Upper lobe of left lung (tissue), 6 donors: Measurements from ENCODE around the gene KDM1A. TPM values are rescaled to one million over a fixed set of nuclear protein-coding genes. Genes with fewer than 3 reads are reported as not detected.

Experiments
- ATAC-seq, 2 donors: fragments of 200-7000 bp; cut with Tn5 transposase; one replicate each; pipeline ENCODE4 v1.9.1; 2022; ENCODE audit warnings: mild to moderate bottlenecking in 2 of 2, moderate library complexity in 2 of 2; ENCODE audit not compliant: low FRiP score in 2 of 2
- DNase-seq, 2 donors: peaks; one replicate each; pipeline ENCODE4 v3.0.0-alpha.2; 2019 to 2020
- H3K27ac ChIP-seq, 4 donors: fragments of 200-600 bp; sonication (generic); one replicate each; pipeline ENCODE4 v1.5.1; 2016 to 2019
- H3K27me3 ChIP-seq, 4 donors: fragments of 200-600 bp; sonication (generic); one replicate each; pipeline ENCODE4 v1.5.1; 2017 to 2019
- H3K36me3 ChIP-seq, 4 donors: fragments of 200-600 bp; sonication (generic); one replicate each; pipeline ENCODE4 v1.5.1; 2016 to 2019
- H3K4me1 ChIP-seq, 4 donors: fragments of 200-600 bp; sonication (generic); one replicate each; pipeline ENCODE4 v1.5.1; 2018 to 2019
- H3K4me3 ChIP-seq, 4 donors: fragments of 200-600 bp; sonication (generic); one replicate each; pipeline ENCODE4 v1.5.1; 2017 to 2019; ENCODE audit warnings: mild to moderate bottlenecking in 2 of 4, moderate library complexity in 1 of 4
- H3K9me3 ChIP-seq, 4 donors: fragments of 200-600 bp; sonication (generic); one replicate each; pipeline ENCODE4 v1.5.1; 2018 to 2019
- EP300 ChIP-seq, 4 donors: sonication (generic); formaldehyde crosslinking; IDR thresholded peaks; one replicate each; pipeline ENCODE4 v1.5.1; 2017; ENCODE audit warnings: antibody characterized with exemption in 4 of 4, control low read depth in 2 of 4
- POLR2A ChIP-seq, 4 donors: fragments of 450-650 bp; IDR thresholded peaks; one replicate each; pipeline ENCODE4 v1.5.1; 2016 to 2017; ENCODE audit warnings: antibody characterized with exemption in 4 of 4, mild to moderate bottlenecking in 2 of 4
- POLR2AphosphoS5 ChIP-seq, 2 donors: sonication (generic); formaldehyde crosslinking; IDR thresholded peaks; one replicate each; pipeline ENCODE4 v1.5.1; 2017; ENCODE audit warnings: antibody characterized with exemption in 2 of 2
- WGBS, 2 donors: methylation state at CpG; one replicate each; pipeline ENCODE4 v1.1.5; 2017 to 2018; 5-methylcytosine and 5-hydroxymethylcytosine counted together
- total RNA-seq, 6 donors: library from RNA; depleted of rRNA in 4 of 6; stranded (reverse); fragments of >200 nt in 4 of 6; gene quantifications; one replicate each; pipeline versions ENCODE4 v1.1.0 to v1.2.1, GENCODE V29; 2016 to 2021
- TF ChIP-seq, protein P1 (sequence below), 6 experiments: fragments of 450-650 bp in 4 of 6; fragments of 200-600 bp in 2 of 6; sonication (generic) in 2 of 6; IDR thresholded peaks; one replicate each; pipeline ENCODE4 v1.5.1; 2016 to 2019; ENCODE audit warnings: antibody characterized with exemption in 6 of 6
- donor health status: DM: no; HTN: no; CAD: no; lungs with moderate emphysema.
- donor health status: DM: no; HTN: yes; CAD: no; lungs with severe emphysema.

Gene KDM1A
- total RNA-seq, 6 donors from 2014 or later, result 29.0 to 56.7 (median 42.6) TPM

DNA sequence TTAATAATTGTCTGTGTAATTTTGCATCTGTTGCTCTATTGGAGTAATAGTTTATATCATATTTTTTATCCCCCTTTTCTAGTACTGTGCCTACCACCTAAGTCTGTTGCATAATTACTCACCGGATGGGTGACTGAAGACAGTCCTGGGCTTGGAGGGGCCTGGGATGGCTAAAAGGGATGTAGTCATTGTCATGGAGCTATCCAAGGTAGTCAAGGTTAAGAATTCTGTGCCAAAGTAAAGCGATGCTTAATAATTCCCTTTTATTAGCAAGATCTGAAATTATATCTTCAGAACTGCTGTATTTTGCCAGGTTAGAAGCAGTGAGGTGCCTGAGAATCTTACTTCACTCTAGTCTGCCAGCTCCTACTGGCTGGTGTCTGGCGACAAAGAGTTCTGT, 61.6 kb downstream of the KDM1A start:
- H3K4me3 ChIP-seq, result no peak overlapping the region
- H3K27ac ChIP-seq, result no peak overlapping the region
- H3K36me3 ChIP-seq, result peaks cover 32 to 92% (median 65%) of the 10 kb centered on the region in 4 donors
- WGBS, 2 donors, result 95 to 100% methylated on average over 3 of the region's 3 CpGs
- H3K4me1 ChIP-seq, result peaks cover 0 to 13% (median 7%) of the 10 kb centered on the region in 4 donors
- no peaks in the 10 kb centered on the region for H3K9me3 ChIP-seq
- DNase-seq (no peak), ATAC-seq (no peak)
- H3K27me3 ChIP-seq, result no peaks in the 10 kb centered on the region
- TF ChIP-seq POLR2A (IDR thresholded peaks at IDR 0.05), result no peak
- no peak for TF ChIP-seq POLR2AphosphoS5 (IDR thresholded peaks at IDR 0.05)
- TF ChIP-seq, protein P1, sequence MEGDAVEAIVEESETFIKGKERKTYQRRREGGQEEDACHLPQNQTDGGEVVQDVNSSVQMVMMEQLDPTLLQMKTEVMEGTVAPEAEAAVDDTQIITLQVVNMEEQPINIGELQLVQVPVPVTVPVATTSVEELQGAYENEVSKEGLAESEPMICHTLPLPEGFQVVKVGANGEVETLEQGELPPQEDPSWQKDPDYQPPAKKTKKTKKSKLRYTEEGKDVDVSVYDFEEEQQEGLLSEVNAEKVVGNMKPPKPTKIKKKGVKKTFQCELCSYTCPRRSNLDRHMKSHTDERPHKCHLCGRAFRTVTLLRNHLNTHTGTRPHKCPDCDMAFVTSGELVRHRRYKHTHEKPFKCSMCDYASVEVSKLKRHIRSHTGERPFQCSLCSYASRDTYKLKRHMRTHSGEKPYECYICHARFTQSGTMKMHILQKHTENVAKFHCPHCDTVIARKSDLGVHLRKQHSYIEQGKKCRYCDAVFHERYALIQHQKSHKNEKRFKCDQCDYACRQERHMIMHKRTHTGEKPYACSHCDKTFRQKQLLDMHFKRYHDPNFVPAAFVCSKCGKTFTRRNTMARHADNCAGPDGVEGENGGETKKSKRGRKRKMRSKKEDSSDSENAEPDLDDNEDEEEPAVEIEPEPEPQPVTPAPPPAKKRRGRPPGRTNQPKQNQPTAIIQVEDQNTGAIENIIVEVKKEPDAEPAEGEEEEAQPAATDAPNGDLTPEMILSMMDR (IDR thresholded peaks at IDR 0.05), result no peak
- no peak for TF ChIP-seq EP300 (IDR thresholded peaks at IDR 0.05)

DNA sequence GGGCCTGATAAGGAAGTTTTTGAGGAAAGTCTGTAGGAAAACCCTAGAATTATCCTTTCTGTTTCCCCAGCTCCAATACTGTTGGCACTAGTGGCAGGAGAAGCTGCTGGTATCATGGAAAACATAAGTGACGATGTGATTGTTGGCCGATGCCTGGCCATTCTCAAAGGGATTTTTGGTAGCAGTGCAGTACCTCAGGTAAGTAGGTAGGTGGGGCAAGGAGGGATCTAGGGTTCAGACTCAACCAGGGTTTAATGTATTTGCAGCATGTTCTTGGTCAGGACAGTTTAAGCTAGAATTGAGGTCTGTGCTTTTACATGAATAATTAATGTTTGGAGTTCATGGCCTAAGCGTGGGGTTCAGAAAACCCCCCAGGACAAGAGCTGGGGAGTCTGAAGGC, 62.1 kb downstream of the KDM1A start:
- H3K36me3 ChIP-seq, result peaks cover 32 to 97% (median 69%) of the 10 kb centered on the region in 4 donors
- no peak for TF ChIP-seq POLR2AphosphoS5 (IDR thresholded peaks at IDR 0.05)
- TF ChIP-seq, protein P1 (IDR thresholded peaks at IDR 0.05), result peak in 1 of 6 experiments; percentile 7
- H3K4me3 ChIP-seq, result no peak overlapping the region
- no peak for DNase-seq
- ATAC-seq, result no peak
- no peak overlapping the region for H3K27ac ChIP-seq
- H3K9me3 ChIP-seq, result no peaks in the 10 kb centered on the region
- no peaks in the 10 kb centered on the region for H3K27me3 ChIP-seq
- WGBS, 2 donors, result 89 to 95% methylated on average over 3 of the region's 3 CpGs
- peaks cover 0 to 13% (median 7%) of the 10 kb centered on the region in 4 donors for H3K4me1 ChIP-seq

DNA sequence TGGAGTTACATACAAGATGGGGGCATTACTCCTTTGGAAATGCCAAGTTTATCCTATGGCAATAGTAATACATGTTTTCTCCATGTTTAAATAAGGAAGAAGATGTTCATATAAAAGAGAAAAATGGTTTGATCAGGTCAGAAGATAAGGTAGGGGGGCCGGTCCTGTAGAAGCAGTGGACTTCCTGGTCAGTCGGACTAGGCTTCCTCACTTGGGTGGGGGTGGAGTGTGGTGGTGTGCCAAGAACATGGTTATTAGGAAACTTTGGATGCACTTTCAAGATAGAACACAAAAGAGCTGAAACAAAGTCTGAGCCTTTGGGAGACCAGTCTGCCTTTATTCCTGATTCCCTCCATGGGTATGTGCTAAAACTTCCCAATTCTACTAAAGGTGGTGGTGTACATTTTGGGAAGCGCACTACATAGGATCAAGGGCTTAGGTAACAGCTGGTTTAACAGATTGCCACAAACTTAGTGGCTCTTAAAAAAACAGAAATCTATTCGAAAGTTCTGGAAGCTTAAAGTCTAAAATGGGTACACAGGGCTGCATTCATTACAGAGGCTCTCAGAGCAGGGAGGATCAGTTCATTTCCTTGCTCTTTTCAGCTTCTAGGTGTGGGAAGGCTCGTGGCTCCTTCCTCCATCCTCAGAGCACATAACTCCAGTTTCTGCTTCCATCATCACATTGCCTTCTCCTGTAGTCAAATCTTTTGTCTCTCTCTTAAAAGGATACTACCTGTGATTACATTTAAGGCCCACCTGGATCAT, 64.6 kb downstream of the KDM1A start:
- ATAC-seq (peak in 1 of 2 donors; percentile 59), DNase-seq (no peak)
- Histone ChIP-seq H3K36me3 (peaks cover 25 to 98% (median 72%) of the 10 kb centered on the region in 4 donors), H3K4me1 (peaks cover 0 to 13% (median 7%) of the 10 kb centered on the region in 4 donors), H3K27ac (no peak overlapping the region), H3K9me3 (no peaks in the 10 kb centered on the region), H3K4me3 (no peak overlapping the region), H3K27me3 (no peaks in the 10 kb centered on the region)
- TF ChIP-seq, protein P1 (IDR thresholded peaks at IDR 0.05), result no peak
- TF ChIP-seq POLR2AphosphoS5 (IDR thresholded peaks at IDR 0.05), result no peak
- no peak for TF ChIP-seq POLR2A (IDR thresholded peaks at IDR 0.05)
- TF ChIP-seq EP300 (IDR thresholded peaks at IDR 0.05), result no peak
- WGBS, 2 donors, result 60 to 65% methylated on average over 5 of the region's 5 CpGs

DNA sequence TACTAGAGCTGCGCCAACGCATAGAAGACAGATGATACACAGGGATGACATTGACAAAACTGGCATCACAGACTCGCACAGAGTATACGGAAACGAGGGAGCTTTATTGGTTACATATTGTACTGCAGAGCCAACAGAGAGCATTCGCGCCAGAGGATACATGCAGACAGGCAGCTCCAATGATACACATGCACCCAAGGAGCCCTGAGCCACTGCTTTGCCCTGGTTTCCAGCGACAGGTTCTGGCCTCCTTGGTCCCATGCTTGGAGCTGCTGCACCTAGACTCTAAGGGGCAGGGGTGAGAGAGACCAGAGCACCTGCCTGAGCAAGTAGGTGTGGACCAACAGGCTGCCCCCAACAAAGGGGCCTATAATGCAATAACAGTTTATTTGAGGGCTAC, 65.6 kb downstream of the KDM1A start:
- DNase-seq (no peak), ATAC-seq (no peak)
- Histone ChIP-seq H3K4me1 (peaks cover 0 to 13% (median 7%) of the 10 kb centered on the region in 4 donors), H3K36me3 (peaks cover 16 to 98% (median 65%) of the 10 kb centered on the region in 4 donors), H3K27me3 (no peaks in the 10 kb centered on the region), H3K9me3 (no peaks in the 10 kb centered on the region), H3K4me3 (no peak overlapping the region), H3K27ac (no peak overlapping the region)
- 94 to 97% methylated on average over 8 of the region's 8 CpGs for WGBS, 2 donors
- no peak for TF ChIP-seq POLR2A (IDR thresholded peaks at IDR 0.05)
- TF ChIP-seq EP300 (IDR thresholded peaks at IDR 0.05), result no peak
- TF ChIP-seq, protein P1 (IDR thresholded peaks at IDR 0.05), result no peak
- no peak for TF ChIP-seq POLR2AphosphoS5 (IDR thresholded peaks at IDR 0.05)

DNA sequence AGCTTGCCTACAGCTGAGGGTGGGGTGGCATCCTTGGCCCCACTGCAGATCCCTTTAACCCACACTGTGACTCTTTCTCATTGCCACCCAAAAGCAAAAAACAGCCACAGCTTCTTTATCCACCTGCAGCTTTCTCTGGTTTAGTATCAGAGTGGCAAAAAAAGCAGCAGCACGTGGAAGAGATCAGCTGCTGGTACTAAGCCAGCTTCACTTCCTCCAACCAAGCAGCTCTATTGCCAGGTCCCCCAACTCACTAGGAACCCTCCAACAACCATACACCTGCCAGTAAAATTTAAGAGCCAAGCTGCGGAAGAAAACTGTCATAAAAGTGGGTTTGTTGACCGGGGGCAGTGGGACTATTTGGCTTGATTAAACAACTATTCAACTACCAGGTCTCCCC, 66.4 kb downstream of the KDM1A start:
- H3K36me3 ChIP-seq, result peaks cover 10 to 98% (median 58%) of the 10 kb centered on the region in 4 donors
- no peak overlapping the region for H3K4me3 ChIP-seq
- peaks cover 0 to 13% (median 7%) of the 10 kb centered on the region in 4 donors for H3K4me1 ChIP-seq
- no peaks in the 10 kb centered on the region for H3K27me3 ChIP-seq
- TF ChIP-seq EP300 (IDR thresholded peaks at IDR 0.05) (no peak), POLR2AphosphoS5 (IDR thresholded peaks at IDR 0.05) (no peak), POLR2A (IDR thresholded peaks at IDR 0.05) (no peak)
- TF ChIP-seq, protein P1 (IDR thresholded peaks at IDR 0.05), result no peak
- 66 to 85% methylated on average over 3 of the region's 3 CpGs for WGBS, 2 donors
- H3K27ac ChIP-seq, result no peak overlapping the region
- no peak for DNase-seq
- H3K9me3 ChIP-seq, result no peaks in the 10 kb centered on the region
- no peak for ATAC-seq
